ENCODE measurements around the gene NINJ2. TPM values are rescaled to one million over a fixed set of nuclear protein-coding genes. Genes with fewer than 3 reads are reported as not detected.
"Not testable (repeated sequence)": the region's sequence is repeated elsewhere in the genome, so short reads cannot be mapped to it uniquely, and the experiment has no call there.

NINJ2 gene
- total RNA-seq, 2 experiments from 2014 or later, result 1.4 to 1.9 TPM

GRCh38 chr12:659090-659683 lies 4.1 kb downstream of the NINJ2 start:
- no peak for DNase-seq
- no peak overlapping the region for H3K4me3 Mint-ChIP-seq
- no peaks in the 10 kb centered on the region for H3K9me3 Mint-ChIP-seq
- H3K27ac Mint-ChIP-seq, result no peak overlapping the region
- H3K4me1 Mint-ChIP-seq, result peaks cover 21% of the 10 kb centered on the region
- no peaks in the 10 kb centered on the region for H3K27me3 Mint-ChIP-seq
- H3K36me3 Mint-ChIP-seq, result no peaks in the 10 kb centered on the region

GRCh38 chr12:650983-651382 lies 12.3 kb downstream of the NINJ2 start:
- Mint-ChIP-seq H3K4me3 (no peak overlapping the region), H3K9me3 (no peaks in the 10 kb centered on the region), H3K4me1 (peaks cover 9% of the 10 kb centered on the region), H3K27ac (no peak overlapping the region), H3K36me3 (no peaks in the 10 kb centered on the region), H3K27me3 (no peaks in the 10 kb centered on the region)
- no peak for DNase-seq

GRCh38 chr12:647385-648085 lies 15.7 kb downstream of the NINJ2 start:
- Mint-ChIP-seq H3K36me3 (peaks cover 3% of the 10 kb centered on the region), H3K9me3 (no peaks in the 10 kb centered on the region), H3K4me1 (peaks cover 27% of the 10 kb centered on the region), H3K27ac (no peak overlapping the region), H3K4me3 (no peak overlapping the region), H3K27me3 (no peaks in the 10 kb centered on the region)
- no peak for DNase-seq

DNA sequence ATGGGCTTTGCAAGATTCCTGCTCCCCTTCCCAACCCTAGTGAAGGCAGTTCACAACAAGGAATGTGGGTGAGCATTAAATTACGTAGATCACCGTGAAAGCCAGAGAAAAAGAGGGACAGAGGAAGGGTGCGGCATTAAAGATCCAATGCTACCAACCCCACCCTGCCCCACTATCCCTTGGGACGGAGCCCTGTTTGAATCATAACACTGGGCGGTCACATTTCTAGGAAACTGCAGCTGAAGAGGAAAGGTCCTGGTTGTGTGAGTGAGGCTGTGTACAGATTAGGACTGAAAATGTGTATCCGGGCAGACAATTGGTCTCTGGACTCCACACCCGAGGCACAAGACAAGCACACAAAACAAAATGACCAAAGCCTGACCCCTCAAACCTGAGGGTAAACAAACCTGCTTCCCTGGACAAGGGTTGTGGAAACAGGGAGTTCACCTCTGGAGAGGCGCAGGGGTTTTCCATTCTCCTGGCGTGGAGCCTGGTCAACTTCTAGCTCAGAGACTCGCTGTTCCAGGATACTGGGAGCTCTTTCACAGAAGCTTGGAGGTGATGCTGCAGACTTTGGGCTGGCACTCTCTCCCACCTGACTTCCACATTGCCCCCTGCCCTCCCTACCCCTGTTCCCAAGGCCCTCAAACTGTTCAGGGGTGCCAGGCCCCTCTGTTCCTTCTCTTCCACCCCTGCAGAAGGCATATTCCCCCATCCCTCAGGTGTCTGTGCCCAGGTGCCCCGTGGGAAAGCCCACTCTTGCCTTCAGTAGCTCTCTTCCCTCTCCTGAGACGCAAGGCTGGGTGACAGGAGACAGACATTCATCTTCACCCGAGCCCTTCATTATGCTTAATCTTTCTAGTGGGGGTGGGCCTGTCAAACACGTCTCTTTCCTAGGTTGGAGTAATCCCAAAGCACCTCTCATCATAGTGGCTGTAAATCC lies 16.5 kb downstream of the NINJ2 start:
- Mint-ChIP-seq H3K9me3 (no peaks in the 10 kb centered on the region), H3K36me3 (peaks cover 3% of the 10 kb centered on the region), H3K27me3 (no peaks in the 10 kb centered on the region), H3K4me1 (peaks cover 31% of the 10 kb centered on the region), H3K4me3 (no peak overlapping the region), H3K27ac (no peak overlapping the region)
- no peak for DNase-seq

DNA sequence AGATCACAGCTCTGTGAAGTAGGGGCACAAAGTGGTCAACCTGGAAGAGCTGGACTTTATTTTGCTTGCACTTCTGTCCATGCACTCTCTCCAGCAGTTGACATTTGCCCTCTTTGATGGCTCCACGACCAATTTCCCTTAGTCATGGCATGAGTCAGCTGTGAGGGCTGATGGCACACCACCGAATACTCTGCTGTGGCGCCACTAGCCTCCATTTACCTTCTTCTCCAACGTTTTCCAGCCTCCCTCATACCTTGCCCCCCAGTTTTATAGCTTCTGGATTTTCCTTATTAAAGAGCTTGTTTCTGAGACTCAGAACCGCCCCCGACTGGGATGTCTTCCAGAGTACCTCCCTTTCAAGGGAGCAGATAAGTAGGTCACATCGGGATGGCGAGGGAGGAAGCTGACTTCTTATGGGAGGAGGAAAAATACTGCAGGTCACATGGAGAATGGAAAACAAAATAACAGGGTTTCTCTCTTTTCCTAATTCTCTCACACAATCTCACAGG lies 17.6 kb downstream of the NINJ2 start:
- H3K27ac Mint-ChIP-seq, result no peak overlapping the region
- peaks cover 33% of the 10 kb centered on the region for H3K4me1 Mint-ChIP-seq
- DNase-seq, result no peak
- no peaks in the 10 kb centered on the region for H3K9me3 Mint-ChIP-seq
- H3K4me3 Mint-ChIP-seq, result no peak overlapping the region
- peaks cover 3% of the 10 kb centered on the region for H3K36me3 Mint-ChIP-seq
- no peaks in the 10 kb centered on the region for H3K27me3 Mint-ChIP-seq

GRCh38 chr12:644818-645552 lies 18.3 kb downstream of the NINJ2 start:
- Mint-ChIP-seq H3K27ac (no peak overlapping the region), H3K9me3 (no peaks in the 10 kb centered on the region), H3K4me1 (peaks cover 39% of the 10 kb centered on the region), H3K4me3 (no peak overlapping the region), H3K36me3 (peaks cover 3% of the 10 kb centered on the region), H3K27me3 (no peaks in the 10 kb centered on the region)
- no peak for DNase-seq

- Mint-ChIP-seq H3K9me3 (no peaks in the 10 kb centered on the region), H3K27ac (peak overlapping the region; percentile 89), H3K36me3 (peaks cover 3% of the 10 kb centered on the region), H3K4me3 (peak overlapping the region; percentile 79), H3K4me1 (peaks cover 46% of the 10 kb centered on the region), H3K27me3 (no peaks in the 10 kb centered on the region)
- DNase-seq, result no peak
These were observed 19.0 kb downstream of the NINJ2 start for GRCh38 chr12:644303-644639.

GRCh38 chr12:643475-644302 lies 19.6 kb downstream of the NINJ2 start:
- H3K4me1 Mint-ChIP-seq, result peaks cover 52% of the 10 kb centered on the region
- peaks cover 3% of the 10 kb centered on the region for H3K36me3 Mint-ChIP-seq
- peak overlapping the region; percentile 89 for H3K27ac Mint-ChIP-seq
- H3K27me3 Mint-ChIP-seq, result no peaks in the 10 kb centered on the region
- peak overlapping the region; percentile 79 for H3K4me3 Mint-ChIP-seq
- no peaks in the 10 kb centered on the region for H3K9me3 Mint-ChIP-seq
- DNase-seq, result no peak

DNA sequence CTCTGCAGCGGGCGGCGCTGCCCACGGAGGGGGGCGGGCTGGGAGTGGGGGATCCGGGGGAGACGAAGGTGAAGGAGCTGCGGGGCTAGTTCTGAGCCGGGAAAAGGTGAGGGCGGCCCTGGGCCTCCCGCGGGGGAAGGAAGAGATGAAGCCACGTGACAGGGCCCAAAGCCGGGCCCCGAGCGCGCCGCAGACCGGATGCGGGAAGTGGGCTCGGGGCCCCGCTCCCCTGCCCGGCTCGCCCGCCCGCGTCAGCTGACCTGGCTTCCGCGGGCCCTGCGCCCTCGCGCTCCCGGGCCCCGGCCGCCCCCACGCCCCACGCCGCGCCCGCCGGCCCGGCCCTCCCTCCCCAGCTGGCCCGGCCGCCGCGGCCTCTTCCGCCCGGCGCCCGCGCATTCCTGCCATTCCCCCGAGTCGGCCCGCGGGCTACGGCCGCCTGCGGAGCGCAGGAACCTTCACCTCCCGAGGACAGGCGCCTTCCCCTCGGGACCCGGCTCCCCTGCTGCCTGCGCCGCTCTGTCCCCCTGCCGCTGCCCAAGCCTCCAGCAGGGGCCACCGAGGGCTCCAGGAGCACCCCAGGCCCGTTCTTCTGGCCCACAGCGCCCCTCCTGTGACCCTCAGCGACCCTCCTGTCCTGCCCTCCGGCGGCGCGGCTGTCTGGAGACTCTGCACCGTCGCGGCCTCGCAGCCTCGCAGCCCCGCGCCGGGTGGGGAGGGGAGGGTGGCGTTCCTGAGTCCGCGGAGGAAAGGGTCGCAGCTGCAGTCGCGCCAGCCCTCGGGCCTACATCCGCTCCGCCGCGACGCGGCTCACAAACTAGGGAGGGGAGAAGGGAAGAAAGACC lies 20.4 kb downstream of the NINJ2 start:
- Mint-ChIP-seq H3K27me3 (no peaks in the 10 kb centered on the region), H3K4me3 (peak overlapping the region; percentile 79), H3K9me3 (no peaks in the 10 kb centered on the region), H3K36me3 (peaks cover 3% of the 10 kb centered on the region), H3K27ac (peak overlapping the region; percentile 89), H3K4me1 (peaks cover 56% of the 10 kb centered on the region)
- DNase-seq, result peak; percentile 84

DNA sequence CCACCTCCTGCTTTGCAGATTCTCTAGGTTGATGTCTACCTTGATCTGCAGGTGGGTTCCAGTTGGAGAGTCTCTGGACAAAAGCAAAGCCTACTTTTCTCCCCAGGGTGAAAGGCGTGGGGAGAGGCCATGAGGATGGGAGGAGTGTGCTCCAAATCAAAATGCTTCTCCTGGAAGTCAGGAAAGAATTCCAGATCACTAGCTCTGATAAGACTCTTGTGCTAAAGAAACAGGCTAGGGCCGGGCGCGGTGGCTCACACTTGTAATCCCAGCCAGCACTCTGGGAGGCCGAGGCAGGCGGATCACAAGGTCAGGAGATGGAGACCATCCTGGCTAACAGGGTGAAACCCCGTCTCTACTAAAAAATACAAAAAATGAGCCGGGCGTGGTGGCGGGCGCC lies 21.9 kb downstream of the NINJ2 start:
- H3K4me3 Mint-ChIP-seq, H3K27ac Mint-ChIP-seq, DNase-seq, H3K9me3 Mint-ChIP-seq, H3K36me3 Mint-ChIP-seq, H3K27me3 Mint-ChIP-seq: not testable (repeated sequence)
- peaks cover 52% of the 10 kb centered on the region for H3K4me1 Mint-ChIP-seq

- Mint-ChIP-seq H3K9me3 (no peaks in the 10 kb centered on the region), H3K27me3 (no peaks in the 10 kb centered on the region), H3K4me1 (peaks cover 52% of the 10 kb centered on the region), H3K27ac (peak overlapping the region; percentile 29), H3K36me3 (peaks cover 3% of the 10 kb centered on the region), H3K4me3 (no peak overlapping the region)
- DNase-seq, result no peak
These were observed 22.5 kb downstream of the NINJ2 start for GRCh38 chr12:640773-641172.

- Mint-ChIP-seq H3K4me1 (peaks cover 47% of the 10 kb centered on the region), H3K9me3 (no peaks in the 10 kb centered on the region), H3K4me3 (no peak overlapping the region), H3K27me3 (no peaks in the 10 kb centered on the region), H3K27ac (peak overlapping the region; percentile 74), H3K36me3 (peaks cover 2% of the 10 kb centered on the region)
- DNase-seq, result no peak
These were observed 23.3 kb downstream of the NINJ2 start for GRCh38 chr12:639988-640387.

- no peaks in the 10 kb centered on the region for H3K9me3 Mint-ChIP-seq
- no peak overlapping the region for H3K4me3 Mint-ChIP-seq
- peak; percentile 15 for DNase-seq
- peaks cover 47% of the 10 kb centered on the region for H3K4me1 Mint-ChIP-seq
- H3K27me3 Mint-ChIP-seq, result no peaks in the 10 kb centered on the region
- H3K36me3 Mint-ChIP-seq, result peaks cover 2% of the 10 kb centered on the region
- peak overlapping the region; percentile 74 for H3K27ac Mint-ChIP-seq
These were observed 23.7 kb downstream of the NINJ2 start for GRCh38 chr12:639566-639965.

All from activated naive CD8-positive, alpha-beta T cell treated with anti-CD3 and anti-CD28 coated beads for 36 hours (primary cell).